Pancreas (tissue), 10 donors: ENCODE data around the gene RCOR2. TPM values are rescaled to one million over a fixed set of nuclear protein-coding genes. Genes with fewer than 3 reads are reported as not detected.

Experiments used
- ATAC-seq, 4 donors: fragments of 200-7000 bp; cut with Tn5 transposase; one replicate each; pipeline versions ENCODE4 v1.8.0 to v1.9.1; 2020; ENCODE audit warnings: mild to moderate bottlenecking in 4 of 4, moderate library complexity in 4 of 4
- DNase-seq, 6 donors: peaks; one replicate each; pipeline ENCODE4 v3.0.0-alpha.2; 2020
- FAIRE-seq: peaks from 2 replicates; lab custom pipeline; 2012; peaks lifted over from hg19 to GRCh38; lab: Jason Lieb, UNC
- H3K27ac ChIP-seq, 4 donors: fragments of 200-600 bp; sonication (generic); 1 replicate in 3 of 4; 2 replicates in 1 of 4; pipeline versions ENCODE4 v1.5.0 to v1.8.0; 2020
- H3K27me3 ChIP-seq, 4 donors: fragments of 200-600 bp; one replicate each; pipeline ENCODE4 v1.8.0; 2021
- H3K36me3 ChIP-seq, 3 donors: fragments of 200-600 bp; sonication (generic) in 1 of 3; one replicate each; pipeline versions ENCODE4 v1.5.0 to v1.8.0; 2020 to 2021
- H3K4me1 ChIP-seq, 3 donors: fragments of 200-600 bp; one replicate each; pipeline ENCODE4 v1.8.0; 2021
- H3K4me3 ChIP-seq, 4 donors: fragments of 200-600 bp; sonication (generic) in 2 of 4; one replicate each; pipeline versions ENCODE4 v1.5.0 to v1.8.0; 2020 to 2021
- H3K9me3 ChIP-seq, 4 donors: fragments of 200-600 bp; one replicate each; pipeline ENCODE4 v1.8.0; 2021
- CTCF ChIP-seq, 4 donors: fragments of 200-600 bp; sonication (generic) in 3 of 4; IDR thresholded peaks; one replicate each; pipeline versions ENCODE4 v1.5.0 to v1.8.0; 2021; ENCODE audit warnings: antibody characterized with exemption in 4 of 4
- WGBS, 2 donors: extraction: QIAGEN DNeasy Blood & Tissue Kit; methylation state at CpG; one replicate each; pipeline ENCODE4 v1.1.7; 2013; 5-methylcytosine and 5-hydroxymethylcytosine counted together
- intact Hi-C, 3 donors: fragments of 100-400 bp; cut with DNase I; formaldehyde crosslinking; loops; one replicate each; pipeline versions ENCODE4 v1.11.1 to v1.14.2; 2022
- polyA plus RNA-seq, 2 donors: library from polyadenylated mRNA; stranded (reverse); fragments of 200-250 nt; gene quantifications; one replicate each; pipeline ENCODE4 v1.2.3, GENCODE V29; 2013
- total RNA-seq, 6 donors: library from RNA; stranded (reverse); fragmentation: NEBNext Ultra II Directional in 4 of 6; extraction: Animal tissue kit (Norgen Biotek cat#: 25700) in 4 of 6; gene quantifications; one replicate each; pipeline versions ENCODE4 v1.2.1 to v1.2.4, GENCODE V29; 2021 to 2023
- donor health status: healthy with polysubstance abuse.
- donor health status: DM: no; HTN: no; CAD: no; lungs with moderate emphysema.
- donor health status: DM: no; HTN: no; CAD: no.
- donor health status: control.
- donor health status: control.
- donor health status: Bipolar disorder and iron deficiency.
- donor health status: DM: yes; HTN: yes; CAD: no.
- donor health status: DM: no; HTN: no; CAD: no.
- donor health status: DM: no; HTN: no; CAD: no.
- donor health status: DM: yes; HTN: yes; CAD: no.

Gene RCOR2
- total and polyA plus RNA-seq, 8 donors, result 0.37 to 1.9 (median 0.59) TPM

DNA sequence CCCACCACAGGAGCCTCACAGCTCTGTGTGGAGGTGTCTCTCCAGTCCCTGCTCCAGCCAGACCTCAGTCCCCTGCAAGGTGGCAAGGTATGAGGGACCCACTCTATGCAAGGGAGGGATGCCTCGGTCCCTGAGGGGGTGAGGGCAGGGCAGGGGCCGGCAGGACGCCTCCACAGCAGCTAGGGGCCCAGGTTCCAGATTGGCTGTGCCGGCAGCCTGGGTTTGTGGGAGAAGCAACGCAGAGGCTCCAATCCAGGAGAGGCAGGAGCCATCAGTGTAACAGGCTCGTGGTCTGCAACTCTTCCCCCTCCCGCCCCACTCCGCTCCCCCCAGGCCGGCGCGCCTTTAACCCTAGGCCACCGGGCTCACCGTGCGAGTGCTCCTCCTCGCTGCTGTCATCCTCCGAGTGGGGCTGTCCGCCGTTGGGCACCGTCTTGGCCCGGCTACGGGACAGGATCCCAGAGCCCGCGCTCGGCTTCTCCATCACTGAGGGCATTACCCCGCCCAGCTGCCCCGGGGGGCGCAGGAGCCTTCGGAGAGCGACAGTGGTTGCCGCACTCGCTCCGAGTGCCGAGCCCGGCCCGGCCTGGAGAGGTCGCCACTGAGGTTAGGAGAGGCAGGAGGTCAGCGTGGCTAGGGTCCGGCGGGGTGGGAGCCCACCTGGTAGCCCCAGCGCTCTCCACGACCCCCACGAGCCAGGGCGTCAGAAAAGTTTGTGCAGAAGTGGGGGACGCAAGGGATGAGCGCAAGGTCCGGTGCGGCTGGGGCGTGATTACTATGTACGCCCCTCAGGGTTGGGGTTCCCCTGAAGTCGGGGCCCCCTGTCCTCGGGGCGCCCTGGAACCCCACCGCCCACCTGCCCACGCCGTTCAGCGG is 765 bp downstream of the RCOR2 start:
- no peaks in the 10 kb centered on the region for H3K36me3 ChIP-seq
- DNase-seq (peak; percentile 31 to 86 (median 58)), ATAC-seq (no peak), FAIRE-seq (no peak)
- 7% methylated on average over 40 to 56 of the region's 56 CpGs for whole genome bisulfite sequencing, 2 donors
- H3K9me3 ChIP-seq, result no peaks in the 10 kb centered on the region
- H3K4me3 ChIP-seq, result peak overlapping the region in 2 of 4 donors; percentile 41 to 55
- H3K4me1 ChIP-seq, result peaks cover 10 to 29% (median 15%) of the 10 kb centered on the region in 3 donors
- no peaks in the 10 kb centered on the region for H3K27me3 ChIP-seq
- intact Hi-C loops, result no loop called here
- no peak overlapping the region for H3K27ac ChIP-seq
- peak in 2 of 4 donors; percentile 21 to 28 for TF ChIP-seq CTCF (IDR thresholded peaks at IDR 0.05)

DNA sequence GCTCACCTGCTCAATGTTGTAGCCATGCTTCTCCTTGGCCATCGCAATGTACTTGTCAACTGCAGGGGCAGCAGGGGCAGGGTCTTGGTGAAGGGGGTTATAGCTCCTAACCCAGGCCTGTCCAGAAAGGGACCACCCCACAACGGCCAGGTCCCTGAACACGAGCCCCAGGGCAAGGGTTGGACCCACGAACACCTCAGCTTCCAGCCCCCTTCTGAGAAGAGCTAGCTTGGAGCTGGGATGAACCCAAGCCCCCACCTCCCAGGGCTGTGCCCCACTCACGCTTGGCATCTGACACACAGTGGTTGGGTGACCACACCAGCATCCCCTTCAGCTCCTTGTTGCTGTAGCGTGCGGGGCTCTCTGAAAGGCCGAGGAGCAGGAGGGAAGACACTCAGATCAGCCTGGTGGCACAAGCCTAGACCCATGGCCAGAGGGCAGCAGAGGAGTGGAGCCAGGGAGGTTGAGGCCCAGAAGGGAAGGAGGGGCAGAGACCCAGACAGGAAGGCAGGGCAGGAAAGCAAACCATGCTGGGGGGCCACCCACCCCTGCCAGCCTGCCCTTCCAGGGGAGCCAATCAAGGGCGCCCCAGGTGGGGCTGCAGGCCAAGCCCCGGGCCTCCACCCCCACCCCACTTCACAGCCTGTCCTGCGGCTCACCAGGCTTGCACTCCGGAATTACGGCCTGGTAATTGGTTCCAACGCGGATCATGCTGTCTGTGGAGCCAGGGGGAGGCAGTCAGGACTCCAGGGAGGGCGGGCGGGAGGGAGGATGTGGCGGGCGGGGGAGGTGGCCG is 1.9 kb downstream of the RCOR2 start:
- no peaks in the 10 kb centered on the region for H3K27me3 ChIP-seq
- intact Hi-C loops, result no loop called here
- no peak for ATAC-seq
- H3K27ac ChIP-seq, result no peak overlapping the region
- H3K9me3 ChIP-seq, result no peaks in the 10 kb centered on the region
- H3K4me1 ChIP-seq, result peaks cover 8 to 28% (median 15%) of the 10 kb centered on the region in 3 donors
- FAIRE-seq, result no peak
- WGBS, 2 donors, result 71 to 74% methylated on average over 18 to 20 of the region's 20 CpGs
- DNase-seq, result peak in 1 of 6 donors; percentile 62
- no peaks in the 10 kb centered on the region for H3K36me3 ChIP-seq
- H3K4me3 ChIP-seq, result no peak overlapping the region
- TF ChIP-seq CTCF (IDR thresholded peaks at IDR 0.05), result no peak

GRCh38 chr11:63913866-63914830 is 2.8 kb downstream of the RCOR2 start:
- FAIRE-seq (no peak), ATAC-seq (no peak), DNase-seq (no peak)
- Histone ChIP-seq H3K27ac (no peak overlapping the region), H3K4me1 (peaks cover 5 to 19% (median 15%) of the 10 kb centered on the region in 3 donors), H3K36me3 (peaks cover 0 to 1% (median 0%) of the 10 kb centered on the region in 3 donors), H3K4me3 (no peak overlapping the region), H3K27me3 (no peaks in the 10 kb centered on the region), H3K9me3 (no peaks in the 10 kb centered on the region)
- intact Hi-C loops, result no loop called here
- TF ChIP-seq CTCF (IDR thresholded peaks at IDR 0.05), result no peak
- WGBS, 2 donors, result 81 to 87% methylated on average over 34 of the region's 34 CpGs

DNA sequence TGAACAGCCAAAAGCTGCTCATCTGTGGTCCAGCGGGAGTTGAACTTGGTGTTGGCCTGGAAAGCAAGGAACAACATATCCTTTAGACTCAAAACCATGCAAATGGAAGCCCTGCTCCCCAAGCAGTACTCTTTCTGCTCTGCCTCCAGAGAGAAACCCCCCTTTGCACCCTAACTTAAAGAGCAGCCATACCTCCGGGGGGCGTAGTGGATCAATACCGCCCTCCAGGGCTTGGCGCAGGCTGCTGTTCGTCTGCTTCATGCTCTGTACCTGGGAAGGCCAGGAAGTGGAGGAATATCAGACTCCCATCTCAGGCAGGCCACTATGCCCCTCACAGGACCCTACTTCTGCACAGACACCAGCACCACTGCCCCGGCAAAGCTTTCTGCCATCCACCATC is 4.3 kb downstream of the RCOR2 start:
- Histone ChIP-seq H3K36me3 (peaks cover 0 to 16% (median 2%) of the 10 kb centered on the region in 3 donors), H3K27ac (no peak overlapping the region), H3K4me3 (no peak overlapping the region), H3K4me1 (peaks cover 5 to 14% (median 12%) of the 10 kb centered on the region in 3 donors), H3K9me3 (no peaks in the 10 kb centered on the region), H3K27me3 (no peaks in the 10 kb centered on the region)
- ATAC-seq (no peak), FAIRE-seq (no peak), DNase-seq (no peak)
- intact Hi-C loops, result no loop called here
- no peak for TF ChIP-seq CTCF (IDR thresholded peaks at IDR 0.05)
- whole genome bisulfite sequencing, 2 donors, result 86 to 87% methylated on average over 7 of the region's 7 CpGs
